GM18505 (cell line): ENCODE results near the gene CCR5.
A peak's percentile ranks its signal among the peaks of the same experiment; 100 is the strongest.
"Not testable (repeated sequence)": the region's sequence is repeated elsewhere in the genome, so short reads cannot be mapped to it uniquely, and the experiment has no call there.

Source experiments
- ATAC-seq: cut with Tn5 transposase; IDR thresholded peaks from one replicate; pipeline ENCODE4 v1.9.1; 2021; ENCODE audit not compliant: unreplicated experiment
- POLR2A ChIP-seq: IDR thresholded peaks from 4 replicates; pipeline ENCODE4 v1.6.1; 2011; ENCODE audit warnings: borderline replicate concordance; ENCODE audit not compliant: insufficient read depth, insufficient read length; ENCODE audit errors: extremely low read depth

Gene CCR5

DNA sequence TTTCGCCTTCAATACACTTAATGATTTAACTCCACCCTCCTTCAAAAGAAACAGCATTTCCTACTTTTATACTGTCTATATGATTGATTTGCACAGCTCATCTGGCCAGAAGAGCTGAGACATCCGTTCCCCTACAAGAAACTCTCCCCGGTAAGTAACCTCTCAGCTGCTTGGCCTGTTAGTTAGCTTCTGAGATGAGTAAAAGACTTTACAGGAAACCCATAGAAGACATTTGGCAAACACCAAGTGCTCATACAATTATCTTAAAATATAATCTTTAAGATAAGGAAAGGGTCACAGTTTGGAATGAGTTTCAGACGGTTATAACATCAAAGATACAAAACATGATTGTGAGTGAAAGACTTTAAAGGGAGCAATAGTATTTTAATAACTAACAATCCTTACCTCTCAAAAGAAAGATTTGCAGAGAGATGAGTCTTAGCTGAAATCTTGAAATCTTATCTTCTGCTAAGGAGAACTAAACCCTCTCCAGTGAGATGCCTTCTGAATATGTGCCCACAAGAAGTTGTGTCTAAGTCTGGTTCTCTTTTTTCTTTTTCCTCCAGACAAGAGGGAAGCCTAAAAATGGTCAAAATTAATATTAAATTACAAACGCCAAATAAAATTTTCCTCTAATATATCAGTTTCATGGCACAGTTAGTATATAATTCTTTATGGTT is at the start of gene CCR5:
TSS of gene CCR5 (plus strand) at position 108 of the 680 bp plus-strand sequence. CDS start 1,957 bp downstream, outside the sequence.
- ATAC-seq: no peak
- TF ChIP-seq POLR2A: no peak

DNA sequence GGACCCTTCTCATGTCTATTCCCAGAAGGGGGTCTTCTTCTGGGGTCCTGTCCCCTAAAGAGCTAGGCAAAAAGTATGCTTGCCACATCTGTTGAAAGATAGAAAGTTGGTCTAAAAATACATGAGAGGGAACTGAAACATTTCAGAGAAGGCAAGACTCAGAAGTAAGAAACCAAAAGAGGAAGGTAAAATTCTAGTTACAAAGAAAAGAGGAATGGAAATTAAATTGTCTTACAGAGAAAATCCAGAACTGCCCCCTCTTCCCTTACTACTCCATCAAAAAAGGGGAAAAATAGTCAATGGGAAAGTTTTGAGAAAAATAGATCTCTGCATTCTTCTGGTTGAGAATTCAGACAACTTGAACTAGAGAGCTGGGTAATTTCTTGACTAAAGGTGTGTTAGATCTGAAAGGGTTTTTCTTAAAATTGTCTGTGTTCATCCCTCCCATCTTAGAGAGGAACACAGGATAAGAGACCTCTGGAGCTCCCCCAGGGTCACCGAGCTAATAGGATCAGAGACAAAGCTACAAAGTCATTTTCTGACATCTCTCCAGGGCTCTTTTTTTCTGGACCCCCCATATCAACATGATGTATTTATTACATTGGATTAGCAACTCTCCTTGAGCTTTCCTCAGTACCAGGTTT is 49.2 kb upstream of the CCR5 start:
- ATAC-seq: no peak

DNA sequence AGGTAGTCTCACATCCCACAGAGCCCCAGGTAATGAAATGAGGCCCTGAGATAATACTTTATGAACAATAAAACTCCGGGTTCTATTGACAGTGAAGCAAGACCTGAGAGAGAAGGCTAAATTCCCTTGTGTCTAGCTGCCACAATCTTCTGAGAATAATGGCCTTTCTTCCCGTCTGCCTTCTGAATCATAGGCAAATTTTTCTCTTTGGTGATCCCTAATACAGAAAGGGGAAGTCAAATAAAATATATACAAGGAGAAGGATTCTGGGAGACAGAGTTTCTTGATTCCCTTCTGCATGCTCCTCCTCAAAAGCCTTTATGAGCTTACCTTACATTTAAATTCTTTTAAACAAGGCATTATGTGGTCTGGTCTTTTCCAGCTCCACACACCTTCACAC is 46.7 kb upstream of the CCR5 start:
- ATAC-seq: no peak
- TF ChIP-seq POLR2A: no peak

More for the DNA sequence above, 49.2 kb upstream of the CCR5 start:
- TF ChIP-seq POLR2A: no peak

DNA sequence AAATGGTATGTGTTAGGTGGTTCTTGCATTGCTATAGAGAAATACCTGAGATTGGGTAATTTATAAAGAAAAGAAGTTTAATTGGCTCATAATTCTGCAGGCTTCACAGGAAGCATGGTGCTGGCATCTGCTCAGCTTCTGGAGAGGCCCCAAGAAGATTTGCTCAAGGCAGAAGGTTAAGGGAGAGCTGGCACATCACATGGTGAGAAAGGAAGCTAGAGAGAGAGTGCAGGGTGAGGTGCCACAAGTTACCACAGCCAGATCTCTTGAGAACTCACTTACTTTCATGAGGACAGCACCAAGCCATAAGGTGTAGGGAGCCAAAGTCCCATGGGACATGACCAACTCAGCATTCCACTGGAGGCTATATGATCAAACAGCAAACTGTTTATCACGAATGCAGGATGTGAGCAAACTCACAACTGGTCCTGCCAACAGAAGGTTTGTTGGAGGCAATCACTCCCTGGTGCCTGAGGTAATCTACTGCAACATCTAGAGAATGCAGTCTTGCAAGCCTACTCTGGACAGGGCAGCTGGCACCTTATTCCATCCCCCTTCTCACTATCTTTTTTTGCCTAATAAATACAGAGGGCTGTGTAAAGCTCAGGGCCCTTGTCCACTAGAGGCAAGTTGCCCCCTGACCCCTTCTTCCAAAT is 45.0 kb upstream of the CCR5 start:
- ATAC-seq: no peak
- no peak for TF ChIP-seq POLR2A

DNA sequence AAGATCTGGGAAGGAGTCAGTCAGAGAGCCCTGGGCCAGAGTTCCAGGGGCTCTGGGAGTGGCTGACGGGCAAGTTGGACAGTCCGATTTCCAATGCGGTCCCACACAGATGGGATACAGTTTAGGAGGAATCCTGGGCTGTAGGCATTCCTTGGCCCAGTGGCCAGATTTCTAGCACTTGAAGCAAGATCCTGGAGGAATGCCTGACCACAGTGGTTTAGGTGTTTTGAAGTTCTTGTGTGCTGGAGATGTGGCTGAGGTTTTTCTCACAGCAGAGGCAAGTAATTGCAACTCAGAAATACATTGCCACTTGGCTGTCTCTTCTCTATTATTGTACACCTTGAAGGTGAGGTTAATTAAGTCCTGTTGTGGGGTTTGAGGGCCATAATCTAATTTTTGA is 40.1 kb upstream of the CCR5 start:
- not testable (repeated sequence) for ATAC-seq

DNA sequence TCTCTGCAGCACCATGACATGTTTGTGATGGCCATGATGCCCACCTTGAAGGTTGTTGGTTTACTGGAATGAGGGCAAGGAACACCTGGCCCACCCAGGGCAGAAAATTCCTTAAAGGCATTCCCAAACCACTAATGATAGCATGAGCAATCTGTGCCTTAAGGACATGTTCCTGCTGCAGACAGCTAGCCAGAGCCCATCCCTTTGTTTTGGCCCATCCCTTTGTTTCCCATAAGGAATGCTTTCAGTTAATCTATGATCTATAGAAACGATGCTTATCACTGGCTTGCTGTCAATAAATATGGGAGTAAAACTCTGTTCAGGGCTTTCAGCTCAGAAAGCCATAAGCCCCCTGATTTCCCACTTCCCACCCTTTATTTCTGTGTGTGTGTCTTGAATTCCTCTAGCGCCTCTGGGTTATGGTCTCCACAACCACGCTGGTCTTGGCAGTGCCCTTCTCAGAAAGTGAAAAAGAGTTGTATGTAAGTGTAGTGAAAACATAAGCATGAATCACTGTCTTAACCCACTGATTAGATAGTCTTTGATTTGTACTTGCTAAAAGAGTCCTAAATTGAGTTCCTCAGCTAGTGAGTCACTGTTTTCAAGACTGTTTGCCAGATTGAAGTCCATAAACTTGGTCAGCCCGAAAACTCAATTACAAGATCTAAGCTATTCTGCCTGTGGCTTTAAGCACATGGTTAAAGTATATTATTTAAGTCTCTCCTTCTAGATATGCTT is 35.8 kb upstream of the CCR5 start:
- TF ChIP-seq POLR2A: no peak
- ATAC-seq: no peak

DNA sequence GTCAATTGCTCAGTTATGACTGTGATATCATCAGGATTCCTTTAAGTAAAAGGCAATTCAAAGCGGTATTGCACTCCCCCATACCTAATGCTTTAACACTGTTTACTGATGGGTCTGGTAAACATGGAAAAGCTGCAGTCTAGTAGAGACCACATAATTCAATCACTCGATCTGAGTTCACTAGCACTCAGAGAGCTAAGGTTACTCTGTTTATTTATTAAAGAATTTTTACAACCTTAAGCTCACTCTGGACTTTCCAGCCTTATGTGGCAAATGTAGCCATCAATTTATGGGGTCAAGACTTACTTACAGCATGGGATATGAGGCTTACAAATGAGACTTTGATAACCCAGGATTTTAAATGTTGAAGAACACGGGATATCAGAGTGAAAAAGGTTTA is 35.2 kb upstream of the CCR5 start:
- no peak for TF ChIP-seq POLR2A
- no peak for ATAC-seq

DNA sequence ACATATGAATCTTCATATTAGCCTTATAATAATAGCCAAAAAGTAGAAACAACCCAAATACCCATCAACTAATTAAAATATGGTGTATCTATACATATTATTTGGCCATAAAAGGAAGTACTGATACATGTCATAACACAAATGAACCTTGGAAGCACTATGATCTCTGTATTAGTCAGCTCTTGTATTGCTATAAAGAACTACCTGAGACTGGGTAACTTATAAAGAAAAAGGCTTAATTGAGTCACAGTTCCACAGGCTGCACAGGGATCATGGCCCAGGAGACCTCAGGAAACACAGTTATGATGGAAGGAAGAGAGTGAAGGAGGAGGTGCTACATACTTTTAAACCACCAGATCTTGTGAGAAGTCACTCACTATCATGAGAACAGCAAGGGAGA is 32.8 kb upstream of the CCR5 start:
- ATAC-seq: no peak
- TF ChIP-seq POLR2A: no peak

DNA sequence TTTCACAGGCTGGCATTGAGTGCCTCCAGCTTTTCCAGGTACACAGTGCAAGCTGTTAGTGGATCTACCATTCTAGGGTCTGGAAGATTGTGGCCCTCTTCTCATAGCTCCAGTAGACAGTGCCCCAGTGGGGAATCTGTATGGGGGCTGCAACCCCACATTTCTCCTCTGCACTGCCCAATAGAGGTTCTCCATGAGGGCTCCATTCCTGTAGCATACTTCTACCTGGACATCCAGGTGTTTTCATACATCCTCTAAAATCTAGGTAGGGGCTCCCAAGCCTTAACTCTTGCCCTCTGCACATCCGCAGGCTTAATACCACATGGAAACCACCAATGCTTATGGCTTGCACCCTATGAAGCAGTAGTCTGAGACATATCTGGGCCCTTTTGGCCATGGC is 31.9 kb upstream of the CCR5 start:
- no peak for TF ChIP-seq POLR2A
- ATAC-seq: no peak

DNA sequence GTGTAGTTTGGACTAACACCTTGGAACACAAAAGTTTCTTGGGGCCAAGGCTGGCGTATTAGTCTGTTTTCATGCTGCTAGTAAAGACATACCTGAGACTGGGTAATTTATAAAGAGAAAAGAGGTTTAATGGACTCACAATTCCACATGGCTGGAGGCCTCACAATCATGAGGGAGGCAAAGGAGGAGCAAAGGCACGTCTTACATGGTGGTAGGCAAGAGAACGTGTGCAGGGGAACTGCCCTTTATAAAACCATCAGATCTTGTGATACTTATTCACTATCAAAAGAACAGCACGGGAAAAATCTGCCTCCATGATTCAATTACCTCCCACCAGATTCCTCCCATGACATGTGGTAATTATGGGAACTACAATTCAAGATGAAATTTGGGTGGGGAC is 26.3 kb upstream of the CCR5 start:
- no peak for TF ChIP-seq POLR2A
- ATAC-seq: no peak

DNA sequence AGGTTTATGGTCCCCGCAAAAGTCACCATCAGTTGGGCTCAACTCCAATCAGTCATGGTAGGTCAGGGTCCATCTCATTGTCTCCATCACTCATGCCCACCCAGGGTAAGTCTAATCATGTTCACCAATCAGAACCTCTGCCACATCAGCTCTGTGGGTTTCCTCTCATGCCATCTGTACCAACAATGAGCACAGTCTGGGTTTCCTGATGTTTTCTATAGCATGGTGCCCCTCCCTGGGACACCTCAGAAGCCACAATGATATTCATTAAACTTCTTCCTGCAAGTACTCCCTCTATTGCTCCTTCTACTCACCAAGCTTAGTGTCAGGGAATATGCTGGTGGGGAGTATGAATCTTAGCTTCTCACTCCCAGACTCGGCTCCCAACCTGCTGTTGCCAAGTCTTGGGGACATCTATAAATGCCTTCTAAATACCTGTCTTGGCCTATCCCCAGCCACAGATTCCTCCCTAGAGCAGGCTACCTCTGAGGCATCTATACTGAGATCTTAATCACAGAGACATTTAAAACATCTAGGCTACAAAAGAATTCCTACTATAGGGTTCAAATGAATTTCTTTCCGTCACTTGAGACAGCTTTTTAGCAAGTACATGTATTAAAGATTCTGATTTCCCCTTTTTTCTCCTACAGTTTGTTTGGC is 21.8 kb upstream of the CCR5 start:
- no peak for ATAC-seq
- TF ChIP-seq POLR2A: no peak

DNA sequence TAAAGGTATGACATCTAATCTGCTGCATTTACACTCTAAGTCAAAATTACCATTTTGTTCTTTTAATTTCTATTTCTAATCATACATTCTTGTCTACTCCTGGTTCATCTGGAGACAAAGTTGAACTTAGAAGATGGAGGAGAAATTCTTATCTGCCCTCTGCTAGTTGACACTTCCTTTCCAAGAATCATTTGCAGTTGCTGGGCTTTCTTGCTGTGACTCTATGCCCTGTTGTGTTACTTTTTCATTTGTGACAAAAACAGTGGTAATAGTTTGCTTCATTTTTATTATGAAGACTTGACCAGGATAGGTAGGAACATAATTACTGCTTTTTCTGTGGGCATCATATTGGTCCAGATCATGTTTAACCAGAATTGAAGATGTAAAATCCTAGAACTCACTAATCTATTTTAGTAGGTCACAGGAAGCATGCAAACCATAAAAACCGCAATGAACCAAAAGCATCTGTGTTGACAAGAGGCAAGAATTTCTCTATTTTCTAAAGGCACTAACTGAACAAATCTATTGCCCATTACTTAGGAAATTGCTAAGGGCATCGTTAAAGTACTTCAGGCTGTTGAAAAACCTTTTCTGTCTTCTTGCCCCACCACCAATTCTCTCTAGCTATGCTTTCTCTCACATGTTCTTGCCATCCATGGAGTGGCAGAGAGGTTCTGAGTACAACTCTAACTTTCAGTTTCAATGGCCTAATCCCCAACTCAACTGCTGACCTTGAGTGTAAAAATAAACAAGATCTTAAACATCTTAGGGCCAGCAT is 21.1 kb upstream of the CCR5 start:
- peak; percentile 48 for ATAC-seq
- TF ChIP-seq POLR2A: no peak

DNA sequence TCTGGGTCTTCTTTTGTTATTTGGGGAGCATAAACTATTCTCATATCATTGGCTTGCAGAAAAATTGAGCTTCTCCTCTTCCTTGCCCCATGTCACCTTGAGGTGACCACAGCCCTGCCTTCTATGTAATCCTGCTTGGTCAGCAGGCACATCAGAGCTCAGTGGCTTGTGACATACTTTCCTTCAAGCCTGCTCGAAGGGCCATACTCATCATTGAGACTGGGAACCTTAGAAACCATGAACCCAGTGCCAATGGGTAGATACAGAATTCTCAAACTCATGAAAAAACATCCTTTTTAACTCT is 20.5 kb upstream of the CCR5 start:
- no peak for TF ChIP-seq POLR2A

DNA sequence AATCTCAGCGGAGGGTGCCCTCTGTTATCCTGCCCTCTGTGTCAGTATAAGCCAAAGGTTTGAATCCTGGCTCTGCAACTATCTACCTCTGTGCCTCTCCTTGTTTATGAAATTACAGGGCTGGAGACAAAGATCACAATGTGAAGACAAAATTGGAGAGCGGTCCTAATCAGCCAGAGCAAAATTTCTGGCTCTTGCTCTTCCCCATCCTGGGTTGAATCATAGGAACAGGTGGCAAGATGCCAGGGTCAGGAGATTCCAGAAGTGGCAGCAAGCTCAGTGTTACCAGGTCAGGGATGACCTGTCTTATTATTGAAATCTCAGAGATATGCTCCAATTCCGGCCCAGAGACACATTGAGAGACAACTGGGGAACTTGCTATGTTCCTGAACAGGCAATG is 19.1 kb upstream of the CCR5 start:
- TF ChIP-seq POLR2A: no peak
- ATAC-seq: no peak

More for the DNA sequence above, 20.5 kb upstream of the CCR5 start:
- ATAC-seq: peak; percentile 14
